GM18868 (cell line): ENCODE data around the gene RTRAF.

Experiments used
- ATAC-seq: cut with Tn5 transposase; IDR thresholded peaks from one replicate; pipeline ENCODE4 v1.9.1; 2021; ENCODE audit warnings: mild to moderate bottlenecking, moderate library complexity; ENCODE audit not compliant: unreplicated experiment

The RTRAF gene

GRCh38 chr14:52020161-52020714, 30.9 kb downstream of the RTRAF start:
- ATAC-seq, result no peak

GRCh38 chr14:52020866-52021717, 31.7 kb downstream of the RTRAF start:
- ATAC-seq, result peak; percentile 47

GRCh38 chr14:52021957-52022600, 32.7 kb downstream of the RTRAF start:
- peak; percentile 93 for ATAC-seq

GRCh38 chr14:52023518-52023917, 34.2 kb downstream of the RTRAF start:
- no peak for ATAC-seq

GRCh38 chr14:52025310-52025709, 36.0 kb downstream of the RTRAF start:
- no peak for ATAC-seq

GRCh38 chr14:52026017-52026660, 36.8 kb downstream of the RTRAF start:
- no peak for ATAC-seq

- no peak for ATAC-seq
These were observed 37.6 kb downstream of the RTRAF start for GRCh38 chr14:52026901-52027300.

GRCh38 chr14:52029881-52030280, 40.5 kb downstream of the RTRAF start:
- ATAC-seq, result no peak

- ATAC-seq, result no peak
These were observed 42.4 kb downstream of the RTRAF start for GRCh38 chr14:52031781-52032180.

- no peak for ATAC-seq
These were observed 43.0 kb downstream of the RTRAF start for GRCh38 chr14:52032204-52032801.

- no peak for ATAC-seq
These were observed 43.8 kb downstream of the RTRAF start for GRCh38 chr14:52033101-52033642.

- ATAC-seq, result no peak
These were observed 49.9 kb downstream of the RTRAF start for GRCh38 chr14:52039124-52039815.

- ATAC-seq, result no peak
These were observed 51.3 kb downstream of the RTRAF start for GRCh38 chr14:52040598-52040997.

GRCh38 chr14:52042371-52043289, 53.3 kb downstream of the RTRAF start:
- ATAC-seq, result no peak

- no peak for ATAC-seq
These were observed 54.3 kb downstream of the RTRAF start for GRCh38 chr14:52043690-52044089.

- no peak for ATAC-seq
These were observed 55.6 kb downstream of the RTRAF start for GRCh38 chr14:52044791-52045522.

- no peak for ATAC-seq
These were observed 57.1 kb downstream of the RTRAF start for GRCh38 chr14:52046376-52046917.

- ATAC-seq, result no peak
These were observed 58.8 kb downstream of the RTRAF start for GRCh38 chr14:52048116-52048515.
